ENCODE measurements around the gene ANKRD60.

GRCh38 chr20:58168843-58169242 lies 59.6 kb downstream of the ANKRD60 start:
- TF ChIP-seq CTCF (IDR thresholded peaks at IDR 0.05) (no peak), POLR2A (IDR thresholded peaks at IDR 0.05) (no peak)
